ENCODE data around the gene ADAP2.

DNA sequence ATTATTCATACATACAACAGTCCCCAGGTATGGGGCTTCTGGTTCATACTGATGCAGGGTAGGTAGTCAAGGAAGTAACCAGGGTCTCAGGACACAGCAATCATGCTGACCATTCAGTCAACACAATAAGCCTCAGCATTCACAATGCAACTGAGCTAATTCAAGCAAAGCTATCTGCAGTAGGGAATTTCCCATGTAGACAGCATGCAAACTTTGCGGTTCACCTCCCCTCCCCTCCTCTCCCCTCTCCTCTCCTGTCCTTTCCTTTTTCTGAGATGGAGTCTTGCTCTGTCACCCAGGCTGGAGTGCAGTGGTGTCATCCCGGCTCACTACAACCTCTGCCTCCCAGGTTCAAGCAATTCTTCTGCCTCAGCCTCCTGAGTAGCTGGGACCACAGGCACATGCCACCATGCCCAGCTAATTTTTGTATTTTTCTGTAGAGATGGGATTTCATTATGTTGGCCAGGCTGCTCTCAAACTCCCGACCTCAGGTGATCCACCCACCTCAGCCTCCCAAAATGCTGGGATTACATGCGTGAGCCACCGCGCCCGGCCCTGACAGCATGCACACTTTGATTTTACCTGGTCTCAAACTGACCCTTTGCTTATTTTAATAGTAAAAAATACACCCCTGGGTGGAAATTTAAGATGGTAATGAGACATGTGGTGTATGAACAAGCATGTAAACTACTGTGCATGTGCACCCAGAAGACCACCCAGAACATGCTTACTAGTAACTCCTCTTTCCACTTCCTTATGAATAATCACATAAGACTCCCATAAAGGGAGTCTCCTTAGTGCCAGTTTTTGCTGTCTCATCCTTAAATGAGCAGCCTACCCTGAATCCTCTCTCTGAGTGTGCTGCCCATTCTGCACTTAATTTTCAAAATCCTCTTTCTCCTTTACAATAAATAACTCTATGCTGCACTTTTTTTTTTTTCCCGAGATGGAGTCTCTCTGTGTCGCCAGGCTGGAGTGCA is 39.8 kb downstream of the ADAP2 start:
- TF ChIP-seq ZFP41 (tag by site-specific recombination; IDR thresholded peaks at IDR 0.05; ENCODE audit: borderline replicate concordance), result no peak
- TF ChIP-seq, protein P1, sequence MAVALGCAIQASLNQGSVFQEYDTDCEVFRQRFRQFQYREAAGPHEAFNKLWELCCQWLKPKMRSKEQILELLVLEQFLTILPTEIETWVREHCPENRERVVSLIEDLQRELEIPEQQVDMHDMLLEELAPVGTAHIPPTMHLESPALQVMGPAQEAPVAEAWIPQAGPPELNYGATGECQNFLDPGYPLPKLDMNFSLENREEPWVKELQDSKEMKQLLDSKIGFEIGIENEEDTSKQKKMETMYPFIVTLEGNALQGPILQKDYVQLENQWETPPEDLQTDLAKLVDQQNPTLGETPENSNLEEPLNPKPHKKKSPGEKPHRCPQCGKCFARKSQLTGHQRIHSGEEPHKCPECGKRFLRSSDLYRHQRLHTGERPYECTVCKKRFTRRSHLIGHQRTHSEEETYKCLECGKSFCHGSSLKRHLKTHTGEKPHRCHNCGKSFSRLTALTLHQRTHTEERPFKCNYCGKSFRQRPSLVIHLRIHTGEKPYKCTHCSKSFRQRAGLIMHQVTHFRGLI (tag by site-specific recombination; IDR thresholded peaks at IDR 0.05), result no peak
- TF ChIP-seq, protein P2, sequence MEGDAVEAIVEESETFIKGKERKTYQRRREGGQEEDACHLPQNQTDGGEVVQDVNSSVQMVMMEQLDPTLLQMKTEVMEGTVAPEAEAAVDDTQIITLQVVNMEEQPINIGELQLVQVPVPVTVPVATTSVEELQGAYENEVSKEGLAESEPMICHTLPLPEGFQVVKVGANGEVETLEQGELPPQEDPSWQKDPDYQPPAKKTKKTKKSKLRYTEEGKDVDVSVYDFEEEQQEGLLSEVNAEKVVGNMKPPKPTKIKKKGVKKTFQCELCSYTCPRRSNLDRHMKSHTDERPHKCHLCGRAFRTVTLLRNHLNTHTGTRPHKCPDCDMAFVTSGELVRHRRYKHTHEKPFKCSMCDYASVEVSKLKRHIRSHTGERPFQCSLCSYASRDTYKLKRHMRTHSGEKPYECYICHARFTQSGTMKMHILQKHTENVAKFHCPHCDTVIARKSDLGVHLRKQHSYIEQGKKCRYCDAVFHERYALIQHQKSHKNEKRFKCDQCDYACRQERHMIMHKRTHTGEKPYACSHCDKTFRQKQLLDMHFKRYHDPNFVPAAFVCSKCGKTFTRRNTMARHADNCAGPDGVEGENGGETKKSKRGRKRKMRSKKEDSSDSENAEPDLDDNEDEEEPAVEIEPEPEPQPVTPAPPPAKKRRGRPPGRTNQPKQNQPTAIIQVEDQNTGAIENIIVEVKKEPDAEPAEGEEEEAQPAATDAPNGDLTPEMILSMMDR (tag by site-specific recombination; IDR thresholded peaks at IDR 0.05), result no peak
- TF ChIP-seq, protein P3, sequence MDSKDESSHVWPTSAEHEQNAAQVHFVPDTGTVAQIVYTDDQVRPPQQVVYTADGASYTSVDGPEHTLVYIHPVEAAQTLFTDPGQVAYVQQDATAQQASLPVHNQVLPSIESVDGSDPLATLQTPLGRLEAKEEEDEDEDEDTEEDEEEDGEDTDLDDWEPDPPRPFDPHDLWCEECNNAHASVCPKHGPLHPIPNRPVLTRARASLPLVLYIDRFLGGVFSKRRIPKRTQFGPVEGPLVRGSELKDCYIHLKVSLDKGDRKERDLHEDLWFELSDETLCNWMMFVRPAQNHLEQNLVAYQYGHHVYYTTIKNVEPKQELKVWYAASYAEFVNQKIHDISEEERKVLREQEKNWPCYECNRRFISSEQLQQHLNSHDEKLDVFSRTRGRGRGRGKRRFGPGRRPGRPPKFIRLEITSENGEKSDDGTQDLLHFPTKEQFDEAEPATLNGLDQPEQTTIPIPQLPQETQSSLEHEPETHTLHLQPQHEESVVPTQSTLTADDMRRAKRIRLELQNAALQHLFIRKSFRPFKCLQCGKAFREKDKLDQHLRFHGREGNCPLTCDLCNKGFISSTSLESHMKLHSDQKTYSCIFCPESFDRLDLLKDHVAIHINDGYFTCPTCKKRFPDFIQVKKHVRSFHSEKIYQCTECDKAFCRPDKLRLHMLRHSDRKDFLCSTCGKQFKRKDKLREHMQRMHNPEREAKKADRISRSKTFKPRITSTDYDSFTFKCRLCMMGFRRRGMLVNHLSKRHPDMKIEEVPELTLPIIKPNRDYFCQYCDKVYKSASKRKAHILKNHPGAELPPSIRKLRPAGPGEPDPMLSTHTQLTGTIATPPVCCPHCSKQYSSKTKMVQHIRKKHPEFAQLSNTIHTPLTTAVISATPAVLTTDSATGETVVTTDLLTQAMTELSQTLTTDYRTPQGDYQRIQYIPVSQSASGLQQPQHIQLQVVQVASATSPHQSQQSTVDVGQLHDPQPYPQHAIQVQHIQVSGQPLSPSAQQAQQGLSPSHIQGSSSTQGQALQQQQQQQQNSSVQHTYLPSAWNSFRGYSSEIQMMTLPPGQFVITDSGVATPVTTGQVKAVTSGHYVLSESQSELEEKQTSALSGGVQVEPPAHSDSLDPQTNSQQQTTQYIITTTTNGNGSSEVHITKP (tag by site-specific recombination; IDR thresholded peaks at IDR 0.05), result no peak
- TF ChIP-seq, protein P4, sequence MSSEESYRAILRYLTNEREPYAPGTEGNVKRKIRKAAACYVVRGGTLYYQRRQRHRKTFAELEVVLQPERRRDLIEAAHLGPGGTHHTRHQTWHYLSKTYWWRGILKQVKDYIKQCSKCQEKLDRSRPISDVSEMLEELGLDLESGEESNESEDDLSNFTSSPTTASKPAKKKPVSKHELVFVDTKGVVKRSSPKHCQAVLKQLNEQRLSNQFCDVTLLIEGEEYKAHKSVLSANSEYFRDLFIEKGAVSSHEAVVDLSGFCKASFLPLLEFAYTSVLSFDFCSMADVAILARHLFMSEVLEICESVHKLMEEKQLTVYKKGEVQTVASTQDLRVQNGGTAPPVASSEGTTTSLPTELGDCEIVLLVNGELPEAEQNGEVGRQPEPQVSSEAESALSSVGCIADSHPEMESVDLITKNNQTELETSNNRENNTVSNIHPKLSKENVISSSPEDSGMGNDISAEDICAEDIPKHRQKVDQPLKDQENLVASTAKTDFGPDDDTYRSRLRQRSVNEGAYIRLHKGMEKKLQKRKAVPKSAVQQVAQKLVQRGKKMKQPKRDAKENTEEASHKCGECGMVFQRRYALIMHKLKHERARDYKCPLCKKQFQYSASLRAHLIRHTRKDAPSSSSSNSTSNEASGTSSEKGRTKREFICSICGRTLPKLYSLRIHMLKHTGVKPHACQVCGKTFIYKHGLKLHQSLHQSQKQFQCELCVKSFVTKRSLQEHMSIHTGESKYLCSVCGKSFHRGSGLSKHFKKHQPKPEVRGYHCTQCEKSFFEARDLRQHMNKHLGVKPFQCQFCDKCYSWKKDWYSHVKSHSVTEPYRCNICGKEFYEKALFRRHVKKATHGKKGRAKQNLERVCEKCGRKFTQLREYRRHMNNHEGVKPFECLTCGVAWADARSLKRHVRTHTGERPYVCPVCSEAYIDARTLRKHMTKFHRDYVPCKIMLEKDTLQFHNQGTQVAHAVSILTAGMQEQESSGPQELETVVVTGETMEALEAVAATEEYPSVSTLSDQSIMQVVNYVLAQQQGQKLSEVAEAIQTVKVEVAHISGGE (tag by site-specific recombination; conservative IDR thresholded peaks at IDR 0.05; ENCODE audit: low read depth), result no peak
- TF ChIP-seq ZNF558 (tag by site-specific recombination; IDR thresholded peaks at IDR 0.05), result no peak
- TF ChIP-seq ZNF274 (IDR thresholded peaks at IDR 0.05; ENCODE audit: low read length), result no peak
- TF ChIP-seq ZNF274 (tag by site-specific recombination; IDR thresholded peaks at IDR 0.05; ENCODE audit: borderline replicate concordance), result no peak
- no peak for TF ChIP-seq ZNF175 (tag by site-specific recombination; IDR thresholded peaks at IDR 0.05)
- no peak for TF ChIP-seq PRDM1 (tag by site-specific recombination; IDR thresholded peaks at IDR 0.05)
- TF ChIP-seq, protein P5, sequence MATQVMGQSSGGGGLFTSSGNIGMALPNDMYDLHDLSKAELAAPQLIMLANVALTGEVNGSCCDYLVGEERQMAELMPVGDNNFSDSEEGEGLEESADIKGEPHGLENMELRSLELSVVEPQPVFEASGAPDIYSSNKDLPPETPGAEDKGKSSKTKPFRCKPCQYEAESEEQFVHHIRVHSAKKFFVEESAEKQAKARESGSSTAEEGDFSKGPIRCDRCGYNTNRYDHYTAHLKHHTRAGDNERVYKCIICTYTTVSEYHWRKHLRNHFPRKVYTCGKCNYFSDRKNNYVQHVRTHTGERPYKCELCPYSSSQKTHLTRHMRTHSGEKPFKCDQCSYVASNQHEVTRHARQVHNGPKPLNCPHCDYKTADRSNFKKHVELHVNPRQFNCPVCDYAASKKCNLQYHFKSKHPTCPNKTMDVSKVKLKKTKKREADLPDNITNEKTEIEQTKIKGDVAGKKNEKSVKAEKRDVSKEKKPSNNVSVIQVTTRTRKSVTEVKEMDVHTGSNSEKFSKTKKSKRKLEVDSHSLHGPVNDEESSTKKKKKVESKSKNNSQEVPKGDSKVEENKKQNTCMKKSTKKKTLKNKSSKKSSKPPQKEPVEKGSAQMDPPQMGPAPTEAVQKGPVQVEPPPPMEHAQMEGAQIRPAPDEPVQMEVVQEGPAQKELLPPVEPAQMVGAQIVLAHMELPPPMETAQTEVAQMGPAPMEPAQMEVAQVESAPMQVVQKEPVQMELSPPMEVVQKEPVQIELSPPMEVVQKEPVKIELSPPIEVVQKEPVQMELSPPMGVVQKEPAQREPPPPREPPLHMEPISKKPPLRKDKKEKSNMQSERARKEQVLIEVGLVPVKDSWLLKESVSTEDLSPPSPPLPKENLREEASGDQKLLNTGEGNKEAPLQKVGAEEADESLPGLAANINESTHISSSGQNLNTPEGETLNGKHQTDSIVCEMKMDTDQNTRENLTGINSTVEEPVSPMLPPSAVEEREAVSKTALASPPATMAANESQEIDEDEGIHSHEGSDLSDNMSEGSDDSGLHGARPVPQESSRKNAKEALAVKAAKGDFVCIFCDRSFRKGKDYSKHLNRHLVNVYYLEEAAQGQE (tag by site-specific recombination; IDR thresholded peaks at IDR 0.05), result no peak
- TF ChIP-seq ZBTB8A (tag by site-specific recombination; IDR thresholded peaks at IDR 0.05), result no peak
- TF ChIP-seq, protein P6, sequence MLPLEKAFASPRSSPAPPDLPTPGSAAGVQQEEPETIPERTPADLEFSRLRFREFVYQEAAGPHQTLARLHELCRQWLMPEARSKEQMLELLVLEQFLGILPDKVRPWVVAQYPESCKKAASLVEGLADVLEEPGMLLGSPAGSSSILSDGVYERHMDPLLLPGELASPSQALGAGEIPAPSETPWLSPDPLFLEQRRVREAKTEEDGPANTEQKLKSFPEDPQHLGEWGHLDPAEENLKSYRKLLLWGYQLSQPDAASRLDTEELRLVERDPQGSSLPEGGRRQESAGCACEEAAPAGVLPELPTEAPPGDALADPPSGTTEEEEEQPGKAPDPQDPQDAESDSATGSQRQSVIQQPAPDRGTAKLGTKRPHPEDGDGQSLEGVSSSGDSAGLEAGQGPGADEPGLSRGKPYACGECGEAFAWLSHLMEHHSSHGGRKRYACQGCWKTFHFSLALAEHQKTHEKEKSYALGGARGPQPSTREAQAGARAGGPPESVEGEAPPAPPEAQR (tag by site-specific recombination; IDR thresholded peaks at IDR 0.05), result no peak
- TF ChIP-seq ZNF837 (tag by site-specific recombination; IDR thresholded peaks at IDR 0.05), result no peak
- TF ChIP-seq ZBTB7A (tag by site-specific recombination; IDR thresholded peaks at IDR 0.05; ENCODE audit: low read depth), result no peak
